HTERT RPE-1 (cell line): ENCODE results near the gene IMPACT.

Experiments used
- in situ Hi-C: fragments of 300-500 bp; cut with MboI; formaldehyde crosslinking; loops from 4 replicates; pipeline ENCODE4 v1.14.3; 2020; ENCODE audit warnings: low sequenced_read_pairs

The IMPACT gene

GRCh38 chr18:24474406-24474805 is 47.9 kb downstream of the IMPACT start:
- in situ Hi-C loops: no loop called here

GRCh38 chr18:24475926-24476589 is 49.6 kb downstream of the IMPACT start:
- in situ Hi-C loops: no loop called here

GRCh38 chr18:24479371-24479770 is 52.9 kb downstream of the IMPACT start:
- in situ Hi-C loops: no loop called here

- in situ Hi-C loops: no loop called here
Measured at GRCh38 chr18:24482821-24483220, 56.4 kb downstream of the IMPACT start.

GRCh38 chr18:24485681-24486080 is 59.2 kb downstream of the IMPACT start:
- in situ Hi-C loops: no loop called here

GRCh38 chr18:24486684-24487083 is 60.2 kb downstream of the IMPACT start:
- in situ Hi-C loops: no loop called here

- in situ Hi-C loops: no loop called here
Measured at GRCh38 chr18:24488824-24489493, 62.5 kb downstream of the IMPACT start.

GRCh38 chr18:24490539-24490938 is 64.1 kb downstream of the IMPACT start:
- in situ Hi-C loops: no loop called here

- in situ Hi-C loops: no loop called here
Measured at GRCh38 chr18:24491927-24492834, 65.7 kb downstream of the IMPACT start.

- in situ Hi-C loops: no loop called here
Measured at GRCh38 chr18:24494586-24494985, 68.1 kb downstream of the IMPACT start.

- in situ Hi-C loops: no loop called here
Measured at GRCh38 chr18:24497031-24497754, 70.7 kb downstream of the IMPACT start.

GRCh38 chr18:24499814-24500213 is 73.3 kb downstream of the IMPACT start:
- in situ Hi-C loops: no loop called here

GRCh38 chr18:24500217-24500616 is 73.7 kb downstream of the IMPACT start:
- in situ Hi-C loops: no loop called here

- in situ Hi-C loops: no loop called here
Measured at GRCh38 chr18:24500766-24501165, 74.3 kb downstream of the IMPACT start.

- in situ Hi-C loops: no loop called here
Measured at GRCh38 chr18:24502667-24503523, 76.4 kb downstream of the IMPACT start.
